ENCODE data around the gene MORF4L2.
A peak's percentile ranks its signal among the peaks of the same experiment; 100 is the strongest.
"Not testable (repeated sequence)": the region's sequence is repeated elsewhere in the genome, so short reads cannot be mapped to it uniquely, and the experiment has no call there.

MORF4L2 gene

DNA sequence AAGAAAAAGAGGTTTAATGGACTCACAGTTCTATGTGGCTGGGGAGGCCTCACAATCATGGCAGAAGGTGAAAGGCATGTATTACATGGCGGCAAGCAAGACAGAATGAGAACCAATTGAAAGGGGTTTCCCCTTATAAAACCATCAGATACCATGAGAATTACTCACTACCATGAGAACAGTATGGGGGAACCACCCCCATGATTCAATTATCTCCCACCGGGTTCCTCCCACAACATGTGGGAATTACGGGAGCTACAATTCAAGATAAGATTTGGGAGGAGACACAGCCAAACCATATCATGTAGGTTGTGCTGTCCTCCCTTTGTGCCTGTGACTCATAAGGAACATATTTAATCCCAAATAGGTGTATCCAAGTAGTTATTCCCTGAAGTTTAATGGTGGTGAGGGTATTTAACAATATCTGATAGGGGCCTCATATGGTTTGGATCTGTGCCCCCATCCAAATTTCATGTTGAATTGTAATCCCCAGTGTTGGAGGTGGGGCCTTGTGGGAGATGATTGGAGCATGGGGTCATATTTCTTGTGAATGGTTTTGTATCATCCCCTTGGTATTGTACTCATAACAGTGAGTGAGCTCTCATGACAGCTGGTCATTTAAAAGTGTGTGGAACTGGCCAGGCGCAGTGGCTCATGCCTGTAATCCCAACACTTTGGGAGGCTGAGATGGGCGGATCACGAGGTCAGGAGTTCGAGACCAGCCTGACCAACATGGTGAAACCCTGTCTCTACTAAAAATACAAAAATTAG, 31.1 kb downstream of the MORF4L2 start:
- not testable (repeated sequence) for H3K9me3 ChIP-seq (ENCODE audit: control insufficient read depth, low read length); H3K4me3 ChIP-seq (ENCODE audit: extremely low read depth, insufficient read depth, low read length, poor library complexity, severe bottlenecking); H3K4me1 ChIP-seq (ENCODE audit: control insufficient read depth, insufficient read depth, low read length, poor library complexity, severe bottlenecking); H3K27ac ChIP-seq (ENCODE audit: low read depth, low read length, severe bottlenecking); H3K36me3 ChIP-seq (ENCODE audit: control insufficient read depth, insufficient read depth, low read length)
- 88% methylated on average over 1 of the region's 7 CpGs; no CpG with 5 or more reads in 1 of the 2 experiments for WGBS, 2 experiments (ENCODE audit: insufficient coverage in 2 of 2)

DNA sequence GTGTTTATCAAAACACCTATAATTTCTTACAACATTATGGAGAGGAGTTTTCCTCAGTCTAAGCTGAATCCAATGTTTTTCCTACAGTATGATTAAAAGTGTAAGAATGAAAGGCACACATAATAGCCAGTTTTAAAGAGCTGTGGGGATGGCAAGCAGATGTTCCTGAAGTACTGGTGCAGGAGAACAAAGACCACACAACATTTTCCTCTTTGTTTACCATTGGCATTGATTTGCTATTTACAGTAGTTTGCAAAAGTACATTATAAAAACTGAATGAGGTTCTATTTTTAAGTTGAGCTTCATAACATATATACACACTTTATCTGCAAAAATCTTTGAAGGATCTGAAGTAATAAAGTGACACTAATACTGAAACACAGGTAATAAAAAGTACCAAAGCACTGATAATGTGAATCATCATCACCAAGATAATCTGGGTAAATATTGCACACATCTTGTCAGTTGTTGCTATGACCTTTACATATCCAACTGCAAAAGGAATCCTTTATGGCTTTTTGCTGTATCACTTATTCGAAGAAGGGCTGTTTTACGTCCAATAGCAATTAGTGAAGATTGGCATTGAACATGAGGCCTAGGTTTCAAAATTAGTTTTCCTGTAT, 35.2 kb downstream of the MORF4L2 start:
- peaks cover 3% of the 10 kb centered on the region for H3K4me1 ChIP-seq (ENCODE audit: control insufficient read depth, insufficient read depth, low read length, poor library complexity, severe bottlenecking)
- WGBS, 2 experiments (ENCODE audit: insufficient coverage in 2 of 2), result 100% methylated on average over 2 of the region's 2 CpGs; no CpG with 5 or more reads in 1 of the 2 experiments
- no peak overlapping the region for H3K4me3 ChIP-seq (ENCODE audit: extremely low read depth, insufficient read depth, low read length, poor library complexity, severe bottlenecking)
- no peaks in the 10 kb centered on the region for H3K9me3 ChIP-seq (ENCODE audit: control insufficient read depth, low read length)
- H3K36me3 ChIP-seq (ENCODE audit: control insufficient read depth, insufficient read depth, low read length), result no peaks in the 10 kb centered on the region
- H3K27ac ChIP-seq (ENCODE audit: low read depth, low read length, severe bottlenecking), result no peak overlapping the region

DNA sequence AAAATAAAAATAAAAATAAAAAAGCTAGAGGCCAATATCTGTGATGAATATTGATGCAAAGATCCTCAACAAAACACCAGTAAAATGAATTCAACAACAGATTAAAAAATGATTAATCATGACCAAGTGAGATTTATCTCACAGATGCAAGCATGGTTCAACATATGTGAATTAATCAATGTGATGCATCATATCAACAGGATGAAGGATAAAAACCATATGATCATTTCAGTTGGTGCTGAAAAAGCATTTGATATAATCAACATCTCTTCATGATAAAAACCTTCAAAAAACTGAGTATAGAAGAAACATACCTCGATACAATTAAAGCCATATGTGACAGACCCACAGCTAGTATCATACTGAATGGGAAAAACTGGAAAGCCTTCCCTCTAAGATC, 38.9 kb downstream of the MORF4L2 start:
- Histone ChIP-seq H3K27ac (ENCODE audit: low read depth, low read length, severe bottlenecking) (no peak overlapping the region), H3K9me3 (ENCODE audit: control insufficient read depth, low read length) (no peaks in the 10 kb centered on the region), H3K4me1 (ENCODE audit: control insufficient read depth, insufficient read depth, low read length, poor library complexity, severe bottlenecking) (no peaks in the 10 kb centered on the region), H3K4me3 (ENCODE audit: extremely low read depth, insufficient read depth, low read length, poor library complexity, severe bottlenecking) (no peak overlapping the region), H3K36me3 (ENCODE audit: control insufficient read depth, insufficient read depth, low read length) (no peaks in the 10 kb centered on the region)
- WGBS, 2 experiments (ENCODE audit: insufficient coverage in 2 of 2), result no CpG with 5 or more reads among the region's 1 CpG

DNA sequence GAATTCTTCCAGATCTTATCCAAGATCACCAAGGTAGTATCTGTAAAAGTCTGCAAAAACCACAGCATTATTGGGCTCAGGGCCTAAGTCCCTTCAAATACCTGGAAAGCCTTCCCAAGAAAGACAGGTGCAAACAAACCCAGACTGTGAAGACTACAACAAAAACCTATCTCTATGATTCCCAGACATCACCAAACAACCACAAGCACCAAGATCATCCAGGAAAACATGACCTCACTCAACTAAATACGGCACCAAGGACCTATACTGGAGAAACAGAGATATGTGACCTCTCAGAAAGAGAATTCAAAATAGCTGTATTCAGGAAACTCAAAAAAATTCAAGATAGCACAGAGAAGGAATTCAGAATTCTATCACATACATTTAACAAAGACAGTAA, 42.4 kb downstream of the MORF4L2 start:
- H3K4me3 ChIP-seq (ENCODE audit: extremely low read depth, insufficient read depth, low read length, poor library complexity, severe bottlenecking), result no peak overlapping the region
- no peaks in the 10 kb centered on the region for H3K36me3 ChIP-seq (ENCODE audit: control insufficient read depth, insufficient read depth, low read length)
- H3K9me3 ChIP-seq (ENCODE audit: control insufficient read depth, low read length), result no peaks in the 10 kb centered on the region
- no peak overlapping the region for H3K27ac ChIP-seq (ENCODE audit: low read depth, low read length, severe bottlenecking)
- H3K4me1 ChIP-seq (ENCODE audit: control insufficient read depth, insufficient read depth, low read length, poor library complexity, severe bottlenecking), result peaks cover 8% of the 10 kb centered on the region
- WGBS, 2 experiments (ENCODE audit: insufficient coverage in 2 of 2), result no CpG with 5 or more reads among the region's 1 CpG

DNA sequence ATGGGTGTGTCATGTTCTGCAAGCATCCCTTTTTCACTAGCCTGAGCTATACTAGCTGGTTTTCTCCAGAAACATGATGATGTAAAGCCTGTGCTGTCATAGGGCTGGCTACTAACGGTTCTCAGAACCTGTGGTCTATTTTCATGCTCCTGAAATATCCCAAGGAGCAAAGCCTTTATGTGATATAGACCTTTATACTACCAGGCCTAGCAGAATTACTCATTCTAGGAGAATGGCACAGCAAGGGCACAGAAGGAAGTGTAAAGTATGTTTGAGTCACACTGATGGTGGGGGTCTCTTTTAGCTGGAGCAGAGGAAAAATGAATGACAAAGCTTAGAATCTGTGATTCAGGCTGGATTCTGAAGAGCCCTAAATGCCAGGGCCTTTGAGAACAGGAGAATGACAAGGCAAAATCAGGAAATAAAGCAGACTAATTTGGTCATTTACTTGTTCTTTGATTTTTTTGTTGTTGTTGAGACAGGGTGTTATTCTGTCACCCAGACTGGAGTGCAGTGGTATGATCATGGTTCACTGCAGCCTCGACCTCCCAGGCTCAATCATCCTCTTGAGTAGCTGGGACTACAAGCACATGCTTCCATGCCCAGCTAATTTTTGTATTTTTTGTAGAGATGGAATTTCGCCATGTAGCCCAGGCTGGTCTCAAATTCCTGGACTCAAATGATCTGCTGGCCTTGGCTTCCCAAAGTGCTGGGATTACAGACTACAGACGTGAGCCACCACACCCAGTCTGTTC, 45.9 kb downstream of the MORF4L2 start:
- no peak overlapping the region for H3K4me3 ChIP-seq (ENCODE audit: extremely low read depth, insufficient read depth, low read length, poor library complexity, severe bottlenecking)
- H3K27ac ChIP-seq (ENCODE audit: low read depth, low read length, severe bottlenecking), result no peak overlapping the region
- WGBS, 2 experiments (ENCODE audit: insufficient coverage in 2 of 2), result 100% methylated on average over 1 of the region's 4 CpGs
- H3K36me3 ChIP-seq (ENCODE audit: control insufficient read depth, insufficient read depth, low read length), result no peaks in the 10 kb centered on the region
- peaks cover 10% of the 10 kb centered on the region for H3K4me1 ChIP-seq (ENCODE audit: control insufficient read depth, insufficient read depth, low read length, poor library complexity, severe bottlenecking)
- H3K9me3 ChIP-seq (ENCODE audit: control insufficient read depth, low read length), result no peaks in the 10 kb centered on the region

DNA sequence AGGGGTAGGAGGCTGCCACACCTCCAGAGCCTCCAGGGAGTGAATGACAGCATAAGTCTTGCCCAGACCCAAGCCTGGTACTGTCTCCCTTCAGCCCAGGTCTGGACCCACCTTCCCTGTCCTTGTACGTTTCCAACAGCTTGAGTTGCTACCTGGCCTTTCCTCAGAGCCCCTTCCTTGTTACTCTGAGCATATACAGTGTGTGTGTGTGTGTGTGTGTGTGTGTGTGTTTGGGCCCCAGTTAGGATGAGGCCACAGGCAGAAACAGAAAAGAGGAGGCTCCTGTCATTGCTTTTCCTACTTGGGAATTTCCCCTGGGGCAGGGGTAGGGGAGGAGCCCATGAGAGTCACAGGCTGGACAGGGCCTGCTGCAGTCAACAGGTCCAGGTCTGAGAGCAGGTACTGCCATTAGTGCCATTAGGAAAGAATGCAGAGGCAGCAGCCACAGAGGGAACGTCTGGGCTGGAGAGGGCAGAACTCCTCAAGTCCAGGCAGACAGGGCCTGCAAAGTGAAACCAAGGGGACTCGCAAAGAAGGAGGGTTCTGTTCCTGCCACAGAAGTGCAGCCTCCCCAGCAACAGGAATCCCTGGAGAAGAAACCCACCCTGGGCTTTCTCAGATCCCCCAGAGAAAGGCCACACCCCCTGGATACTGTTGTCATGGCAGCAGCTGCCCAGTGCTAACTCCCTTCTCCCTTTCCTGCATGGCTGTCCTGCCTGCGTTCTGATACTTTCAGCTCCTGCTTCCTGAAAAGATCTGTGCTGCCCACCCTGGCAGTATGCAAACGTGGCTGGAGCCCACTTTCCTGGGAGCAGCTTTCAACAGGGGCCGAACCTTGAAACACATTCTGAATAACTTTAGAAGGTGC, 47.8 kb downstream of the MORF4L2 start:
- H3K27ac ChIP-seq (ENCODE audit: low read depth, low read length, severe bottlenecking); H3K9me3 ChIP-seq (ENCODE audit: control insufficient read depth, low read length); H3K36me3 ChIP-seq (ENCODE audit: control insufficient read depth, insufficient read depth, low read length); H3K4me3 ChIP-seq (ENCODE audit: extremely low read depth, insufficient read depth, low read length, poor library complexity, severe bottlenecking): not testable (repeated sequence)
- H3K4me1 ChIP-seq (ENCODE audit: control insufficient read depth, insufficient read depth, low read length, poor library complexity, severe bottlenecking), result peaks cover 10% of the 10 kb centered on the region
- no CpG with 5 or more reads among the region's 6 CpGs for WGBS, 2 experiments (ENCODE audit: insufficient coverage in 2 of 2)

DNA sequence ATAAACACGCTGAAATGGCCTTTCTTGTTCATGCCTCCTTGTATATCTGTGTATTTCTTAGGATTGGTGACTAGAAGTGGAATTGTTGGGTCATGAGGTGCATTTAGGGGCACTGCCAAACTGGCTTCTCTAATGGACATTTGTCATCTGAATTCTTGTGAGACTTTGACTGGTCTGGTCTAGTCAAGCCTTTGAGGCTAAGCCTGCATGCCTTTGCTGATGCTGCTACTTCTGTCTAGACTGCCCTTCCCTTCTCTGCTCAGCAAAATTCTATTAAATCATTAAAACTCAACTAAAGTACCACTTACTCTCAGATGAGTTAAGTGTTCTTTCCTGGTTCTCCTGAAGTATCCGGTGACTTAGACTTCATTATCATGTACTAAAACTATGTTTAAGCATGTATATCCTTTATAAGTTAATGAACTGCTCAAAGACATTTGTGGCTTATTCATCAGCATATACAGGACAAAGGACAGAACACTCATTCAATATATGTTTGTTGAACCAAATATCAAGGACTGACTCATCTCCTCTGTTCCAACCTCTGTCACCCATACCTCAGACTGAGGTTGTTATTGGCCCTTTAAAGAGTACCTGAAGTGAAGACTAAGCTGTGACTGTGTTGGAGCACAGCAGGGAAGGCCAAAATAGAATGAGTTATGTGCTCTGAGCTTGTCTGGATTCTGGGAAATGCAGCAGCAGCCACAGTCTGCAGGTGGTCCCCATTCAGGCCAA, 48.7 kb downstream of the MORF4L2 start:
- Histone ChIP-seq H3K36me3 (ENCODE audit: control insufficient read depth, insufficient read depth, low read length) (no peaks in the 10 kb centered on the region), H3K4me3 (ENCODE audit: extremely low read depth, insufficient read depth, low read length, poor library complexity, severe bottlenecking) (no peak overlapping the region), H3K4me1 (ENCODE audit: control insufficient read depth, insufficient read depth, low read length, poor library complexity, severe bottlenecking) (peaks cover 10% of the 10 kb centered on the region), H3K27ac (ENCODE audit: low read depth, low read length, severe bottlenecking) (no peak overlapping the region), H3K9me3 (ENCODE audit: control insufficient read depth, low read length) (no peaks in the 10 kb centered on the region)
- WGBS, 2 experiments (ENCODE audit: insufficient coverage in 2 of 2), result no CpG with 5 or more reads among the region's 2 CpGs

DNA sequence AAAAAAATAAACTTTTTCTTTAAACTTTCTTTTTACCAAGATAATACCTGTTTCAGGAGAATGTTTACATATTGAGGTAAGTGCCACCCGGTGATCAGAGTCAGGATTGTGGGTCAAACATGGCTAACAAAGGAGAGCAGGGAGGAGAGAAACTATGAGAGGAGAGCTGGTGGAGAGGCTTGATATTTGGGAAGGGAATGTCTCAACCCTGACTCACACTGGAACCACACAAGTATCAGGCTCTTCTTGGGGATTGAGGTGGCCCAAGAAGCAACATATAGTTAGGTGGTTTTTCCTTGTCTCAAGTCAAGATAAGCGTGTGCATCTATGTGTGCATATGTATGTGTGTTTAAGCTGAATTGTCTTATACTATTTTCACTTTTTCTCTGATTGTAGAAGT, 51.1 kb downstream of the MORF4L2 start:
- Histone ChIP-seq H3K27ac (ENCODE audit: low read depth, low read length, severe bottlenecking) (no peak overlapping the region), H3K36me3 (ENCODE audit: control insufficient read depth, insufficient read depth, low read length) (no peaks in the 10 kb centered on the region), H3K4me3 (ENCODE audit: extremely low read depth, insufficient read depth, low read length, poor library complexity, severe bottlenecking) (no peak overlapping the region), H3K4me1 (ENCODE audit: control insufficient read depth, insufficient read depth, low read length, poor library complexity, severe bottlenecking) (peaks cover 10% of the 10 kb centered on the region), H3K9me3 (ENCODE audit: control insufficient read depth, low read length) (no peaks in the 10 kb centered on the region)
- WGBS, 2 experiments (ENCODE audit: insufficient coverage in 2 of 2), result no CpG with 5 or more reads among the region's 2 CpGs

DNA sequence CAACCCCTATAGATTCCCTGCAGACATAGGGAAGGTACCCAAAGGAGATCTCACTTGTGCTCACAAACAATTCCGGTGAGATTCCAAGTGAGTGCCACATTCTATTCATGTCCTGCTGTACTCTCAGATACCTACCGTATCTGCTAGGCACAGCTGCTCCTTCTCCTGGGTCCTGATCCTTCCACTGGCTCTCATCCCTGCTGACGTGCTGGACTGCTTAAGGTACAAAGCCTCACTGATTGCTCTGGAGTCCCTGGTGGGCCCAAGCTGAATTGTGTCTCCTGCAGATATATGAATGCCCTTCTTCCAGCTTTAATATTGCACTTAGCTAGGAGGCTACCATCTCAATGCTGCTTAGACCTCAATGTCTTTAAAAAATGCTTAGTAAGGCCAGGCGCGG, 55.4 kb downstream of the MORF4L2 start:
- WGBS, 2 experiments (ENCODE audit: insufficient coverage in 2 of 2), result 100% methylated on average over 1 to 5 of the region's 5 CpGs
- Histone ChIP-seq H3K4me3 (ENCODE audit: extremely low read depth, insufficient read depth, low read length, poor library complexity, severe bottlenecking) (no peak overlapping the region), H3K4me1 (ENCODE audit: control insufficient read depth, insufficient read depth, low read length, poor library complexity, severe bottlenecking) (no peaks in the 10 kb centered on the region), H3K9me3 (ENCODE audit: control insufficient read depth, low read length) (no peaks in the 10 kb centered on the region), H3K27ac (ENCODE audit: low read depth, low read length, severe bottlenecking) (no peak overlapping the region), H3K36me3 (ENCODE audit: control insufficient read depth, insufficient read depth, low read length) (no peaks in the 10 kb centered on the region)

DNA sequence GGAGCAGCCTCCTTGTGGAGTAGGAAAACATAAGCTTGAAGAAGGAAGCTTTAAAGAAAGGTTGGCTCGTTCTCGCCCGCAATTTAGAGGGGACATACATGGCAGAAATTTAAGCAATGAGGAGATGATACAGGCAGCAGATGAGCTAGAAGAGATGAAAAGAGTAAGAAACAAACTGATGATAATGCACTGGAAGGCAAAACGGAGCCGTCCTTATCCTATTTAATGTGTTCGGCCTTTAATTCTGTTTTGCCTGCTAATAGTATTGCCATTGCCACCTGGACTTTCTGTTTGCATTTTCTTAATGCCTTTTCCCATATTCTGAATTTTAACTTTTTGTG, 56.4 kb downstream of the MORF4L2 start:
- Histone ChIP-seq H3K27ac (ENCODE audit: low read depth, low read length, severe bottlenecking) (peak overlapping the region; percentile 62), H3K4me1 (ENCODE audit: control insufficient read depth, insufficient read depth, low read length, poor library complexity, severe bottlenecking) (no peaks in the 10 kb centered on the region), H3K36me3 (ENCODE audit: control insufficient read depth, insufficient read depth, low read length) (no peaks in the 10 kb centered on the region), H3K4me3 (ENCODE audit: extremely low read depth, insufficient read depth, low read length, poor library complexity, severe bottlenecking) (peak overlapping the region; percentile 67), H3K9me3 (ENCODE audit: control insufficient read depth, low read length) (no peaks in the 10 kb centered on the region)
- 0 to 35% methylated on average over 3 to 6 of the region's 6 CpGs for WGBS, 2 experiments (ENCODE audit: insufficient coverage in 2 of 2)
